Hepatocyte (in vitro differentiated cells): Measurements from ENCODE around the gene ST3GAL2. TPM values are rescaled to one million over a fixed set of nuclear protein-coding genes. Genes with fewer than 3 reads are reported as not detected.
"Not testable (repeated sequence)": the region's sequence is repeated elsewhere in the genome, so short reads cannot be mapped to it uniquely, and the experiment has no call there.

Source experiments
- DNase-seq: peaks from one replicate; pipeline ENCODE4 v3.0.0-alpha.2; 2016; ENCODE audit warnings: low spot score
- H2AFZ ChIP-seq: fragments of 200-600 bp; sonication (generic); 2 replicates; pipeline ENCODE4 v1.6.0; 2016; ENCODE audit warnings: antibody characterized with exemption, mild to moderate bottlenecking
- H3K27ac ChIP-seq: fragments of 200-600 bp; sonication (generic); 2 replicates; pipeline ENCODE4 v1.5.1; 2016; ENCODE audit warnings: mild to moderate bottlenecking
- H3K27me3 ChIP-seq: fragments of 200-600 bp; sonication (generic); 2 replicates; pipeline ENCODE4 v1.6.1; 2016
- H3K36me3 ChIP-seq: fragments of 200-600 bp; sonication (generic); replicated peaks from 2 replicates; pipeline ENCODE4 v1.5.1; 2016; ENCODE audit warnings: low read depth; ENCODE audit not compliant: insufficient read depth
- H3K4me1 ChIP-seq: fragments of 200-600 bp; sonication (generic); 2 replicates; pipeline ENCODE4 v1.5.1; 2016; ENCODE audit warnings: mild to moderate bottlenecking, moderate library complexity; ENCODE audit not compliant: insufficient read depth
- H3K4me2 ChIP-seq: fragments of 200-600 bp; sonication (generic); 2 replicates; pipeline ENCODE4 v1.6.0; 2016
- H3K4me3 ChIP-seq: fragments of 200-600 bp; sonication (generic); 2 replicates; pipeline ENCODE4 v1.5.1; 2016; ENCODE audit warnings: mild to moderate bottlenecking
- H3K79me2 ChIP-seq: fragments of 200-600 bp; sonication (generic); 2 replicates; pipeline ENCODE4 v1.6.0; 2017; ENCODE audit warnings: mild to moderate bottlenecking
- H3K9me2 ChIP-seq: fragments of 200-600 bp; sonication (generic); replicated peaks from 2 replicates; pipeline ENCODE4 v1.6.0; 2017; ENCODE audit warnings: mild to moderate bottlenecking; ENCODE audit not compliant: insufficient read depth
- H3K9me3 ChIP-seq: fragments of 200-600 bp; sonication (generic); 2 replicates; pipeline ENCODE4 v1.5.1; 2016; ENCODE audit warnings: low read depth, mild to moderate bottlenecking
- H4K20me1 ChIP-seq: fragments of 200-600 bp; sonication (generic); 2 replicates; pipeline ENCODE4 v1.6.0; 2016; ENCODE audit warnings: mild to moderate bottlenecking; ENCODE audit not compliant: insufficient read depth, poor library complexity, severe bottlenecking
- CTCF ChIP-seq: fragments of 200-600 bp; sonication (generic); IDR thresholded peaks from 2 replicates; pipeline ENCODE4 v1.5.1; 2016; ENCODE audit warnings: antibody characterized with exemption, mild to moderate bottlenecking; ENCODE audit not compliant: poor library complexity
- EZH2 ChIP-seq: fragments of 200-600 bp; sonication (generic); IDR thresholded peaks from 2 replicates; pipeline ENCODE4 v1.6.1; 2016; ENCODE audit warnings: antibody characterized with exemption, mild to moderate bottlenecking, borderline replicate concordance
- EZH2phosphoT487 ChIP-seq: fragments of 200-600 bp; sonication (generic); IDR thresholded peaks from one replicate; pipeline ENCODE4 v1.6.1; 2018; ENCODE audit warnings: antibody characterized with exemption, mild to moderate bottlenecking, low read depth, moderate library complexity; ENCODE audit not compliant: unreplicated experiment, severe bottlenecking
- WGBS: methylation state at CpG from one replicate; pipeline ENCODE4 v1.1.6; 2016; ENCODE audit warnings: low lambda C conversion rate; ENCODE audit errors: missing lambda C conversion rate; 5-methylcytosine and 5-hydroxymethylcytosine counted together
- polyA plus RNA-seq: library from polyadenylated mRNA; unstranded; fragments of >200 nt; fragmentation: Nextera tagmentation; extraction: Ambion mirVana; gene quantifications from 2 replicates; pipeline ENCODE4 v1.2.1, GENCODE V29; 2016
- total RNA-seq: library from RNA; depleted of rRNA; stranded (reverse); fragments of >200 nt; gene quantifications from 2 replicates; pipeline ENCODE4 v1.2.3, GENCODE V29; 2014

The ST3GAL2 gene
- total and polyA plus RNA-seq, 2 experiments from 2014 or later: 25.6 to 29.2 TPM

- Histone ChIP-seq H3K9me3 (no peaks in the 10 kb centered on the region), H3K27me3 (no peaks in the 10 kb centered on the region), H4K20me1 (no peaks in the 10 kb centered on the region), H3K36me3 (no peaks in the 10 kb centered on the region), H2AFZ (no peak overlapping the region), H3K4me2 (no peak overlapping the region), H3K4me3 (no peak overlapping the region), H3K9me2 (no peaks in the 10 kb centered on the region), H3K27ac (no peak overlapping the region), H3K79me2 (no peaks in the 10 kb centered on the region), H3K4me1 (no peaks in the 10 kb centered on the region)
- no peak for TF ChIP-seq CTCF
- no peak for TF ChIP-seq EZH2
- no peak for TF ChIP-seq EZH2phosphoT487
- WGBS: 98% methylated on average over 10 of the region's 10 CpGs
- no peak for DNase-seq
These were observed 68.0 kb downstream of the ST3GAL2 start for GRCh38 chr16:70370924-70371323.

- H3K9me2 ChIP-seq, H3K4me2 ChIP-seq, H2AFZ ChIP-seq, H3K27me3 ChIP-seq, H3K4me3 ChIP-seq, DNase-seq, H3K36me3 ChIP-seq, H3K79me2 ChIP-seq, H3K4me1 ChIP-seq, H4K20me1 ChIP-seq, H3K27ac ChIP-seq, H3K9me3 ChIP-seq: not testable (repeated sequence)
- peak; percentile 71 for TF ChIP-seq CTCF
- WGBS: 61% methylated on average over 10 of the region's 10 CpGs
These were observed 68.8 kb downstream of the ST3GAL2 start for GRCh38 chr16:70370145-70370544.

GRCh38 chr16:70364399-70364798 lies 74.5 kb downstream of the ST3GAL2 start:
- Histone ChIP-seq H3K27me3 (no peaks in the 10 kb centered on the region), H3K4me3 (no peak overlapping the region), H3K27ac (no peak overlapping the region), H4K20me1 (no peaks in the 10 kb centered on the region), H3K9me2 (no peaks in the 10 kb centered on the region), H3K4me2 (no peak overlapping the region), H2AFZ (no peak overlapping the region), H3K36me3 (no peaks in the 10 kb centered on the region), H3K79me2 (no peaks in the 10 kb centered on the region), H3K9me3 (no peaks in the 10 kb centered on the region), H3K4me1 (no peaks in the 10 kb centered on the region)
- 93% methylated on average over 5 of the region's 5 CpGs for WGBS
- no peak for TF ChIP-seq CTCF
- TF ChIP-seq EZH2phosphoT487: no peak
- no peak for TF ChIP-seq EZH2
- DNase-seq: no peak

- H3K4me1 ChIP-seq: no peaks in the 10 kb centered on the region
- TF ChIP-seq CTCF: no peak
- TF ChIP-seq EZH2: no peak
- TF ChIP-seq EZH2phosphoT487: no peak
- H3K27me3 ChIP-seq: no peaks in the 10 kb centered on the region
- no peak overlapping the region for H3K27ac ChIP-seq
- H3K9me3 ChIP-seq: no peaks in the 10 kb centered on the region
- H3K9me2 ChIP-seq: no peaks in the 10 kb centered on the region
- no peaks in the 10 kb centered on the region for H4K20me1 ChIP-seq
- WGBS: 96% methylated on average over 7 of the region's 7 CpGs
- H3K79me2 ChIP-seq: no peaks in the 10 kb centered on the region
- no peak overlapping the region for H2AFZ ChIP-seq
- no peaks in the 10 kb centered on the region for H3K36me3 ChIP-seq
- H3K4me2 ChIP-seq: no peak overlapping the region
- no peak for DNase-seq
- no peak overlapping the region for H3K4me3 ChIP-seq
These were observed 79.3 kb downstream of the ST3GAL2 start for GRCh38 chr16:70359552-70359951.
